T follicular helper cell (primary cell): Measurements from ENCODE around the gene PRTN3.
"Not testable (repeated sequence)": the region's sequence is repeated elsewhere in the genome, so short reads cannot be mapped to it uniquely, and the experiment has no call there.

Source experiments
- DNase-seq: peaks from one replicate; pipeline ENCODE4 v3.0.0-alpha.2; 2020; ENCODE audit warnings: low read depth

Gene PRTN3

GRCh38 chr19:815775-816499, 24.9 kb upstream of the PRTN3 start:
- no peak for DNase-seq

- DNase-seq, result no peak
Observed at GRCh38 chr19:816500-816857, 24.3 kb upstream of the PRTN3 start.

GRCh38 chr19:820212-820611, 20.6 kb upstream of the PRTN3 start:
- DNase-seq, result not testable (repeated sequence)

- DNase-seq, result no peak
Observed at GRCh38 chr19:821231-821824, 19.5 kb upstream of the PRTN3 start.

- no peak for DNase-seq
Observed at GRCh38 chr19:821825-822503, 18.8 kb upstream of the PRTN3 start, which contains the start of gene PLPPR3. Gene PLPPR3 (minus strand): TSS chr19:821955. CDS start chr19:821559, 396 bp downstream.

- DNase-seq, result no peak
Observed at GRCh38 chr19:823565-824121, 17.2 kb upstream of the PRTN3 start.

GRCh38 chr19:824885-825284, 15.9 kb upstream of the PRTN3 start:
- DNase-seq, result no peak

- DNase-seq, result no peak
Observed at GRCh38 chr19:825897-826644, 14.7 kb upstream of the PRTN3 start.

GRCh38 chr19:827314-827709, 13.5 kb upstream of the PRTN3 start:
- DNase-seq, result no peak

- no peak for DNase-seq
Observed at GRCh38 chr19:827710-828321, 13.0 kb upstream of the PRTN3 start, which contains the start of gene AZU1. Gene AZU1 (plus strand): TSS chr19:827837. CDS start chr19:827847, 10 bp downstream.

GRCh38 chr19:829129-829758, 11.6 kb upstream of the PRTN3 start:
- DNase-seq, result no peak

GRCh38 chr19:831407-832369, 9.1 kb upstream of the PRTN3 start:
- no peak for DNase-seq

GRCh38 chr19:834216-834615, 6.6 kb upstream of the PRTN3 start:
- no peak for DNase-seq

GRCh38 chr19:835210-835810, 5.5 kb upstream of the PRTN3 start:
- no peak for DNase-seq

GRCh38 chr19:842802-843179, 2.0 kb downstream of the PRTN3 start:
- not testable (repeated sequence) for DNase-seq

GRCh38 chr19:843180-843835, 2.5 kb downstream of the PRTN3 start:
- DNase-seq, result no peak

GRCh38 chr19:843836-844545, 3.2 kb downstream of the PRTN3 start:
- DNase-seq, result no peak

- no peak for DNase-seq
Observed at GRCh38 chr19:844546-844971, 3.8 kb downstream of the PRTN3 start.
